Measurements from ENCODE around the gene CMTM3.
A peak's percentile ranks its signal among the peaks of the same experiment; 100 is the strongest.
"Not testable (repeated sequence)": the region's sequence is repeated elsewhere in the genome, so short reads cannot be mapped to it uniquely, and the experiment has no call there.

CMTM3 gene, protein sequence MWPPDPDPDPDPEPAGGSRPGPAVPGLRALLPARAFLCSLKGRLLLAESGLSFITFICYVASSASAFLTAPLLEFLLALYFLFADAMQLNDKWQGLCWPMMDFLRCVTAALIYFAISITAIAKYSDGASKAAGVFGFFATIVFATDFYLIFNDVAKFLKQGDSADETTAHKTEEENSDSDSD

DNA sequence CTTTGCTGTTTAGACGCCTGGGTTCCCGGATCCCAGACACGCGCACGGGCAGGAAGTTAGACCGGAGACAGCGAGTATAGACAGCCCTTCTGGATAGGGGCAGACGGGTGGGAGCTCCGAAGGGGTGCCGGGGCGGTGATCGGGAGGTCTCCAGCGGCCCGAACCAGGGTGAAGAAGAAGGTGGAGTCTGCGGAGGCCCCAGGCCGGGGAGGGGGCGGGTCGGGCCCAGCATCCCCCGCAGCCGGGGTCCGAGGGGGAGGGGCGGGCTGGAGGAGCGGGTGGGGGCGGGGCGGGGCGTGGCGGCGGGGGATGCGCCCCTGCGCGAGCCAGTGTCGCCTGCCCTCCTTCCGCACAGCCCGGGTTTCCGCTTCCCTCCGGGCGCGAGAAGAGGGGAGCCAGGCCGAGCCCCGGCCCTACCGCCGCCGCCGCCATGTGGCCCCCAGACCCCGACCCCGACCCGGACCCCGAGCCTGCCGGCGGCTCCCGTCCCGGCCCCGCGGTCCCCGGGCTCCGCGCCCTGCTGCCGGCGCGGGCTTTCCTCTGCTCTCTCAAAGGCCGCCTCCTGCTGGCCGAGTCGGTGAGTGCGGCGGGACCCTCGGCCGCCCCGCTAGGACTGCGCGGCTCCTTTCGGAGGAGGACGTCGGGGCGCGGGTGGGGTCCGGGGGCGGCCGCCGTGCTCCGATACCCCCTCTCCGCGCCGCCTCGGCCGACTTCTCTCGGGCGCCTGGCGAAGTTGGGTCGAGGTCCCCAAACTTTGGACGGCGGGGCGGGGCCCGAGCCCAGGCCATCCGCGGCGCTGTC is at the start of gene CMTM3:
Gene CMTM3, plus strand, starts transcription at position 329 of the 801 bp plus-strand sequence. Its CDS starts 102 bp downstream, at position 431.
- peak; percentile 72 for DNase-seq (ENCODE audit: low spot score)

DNA sequence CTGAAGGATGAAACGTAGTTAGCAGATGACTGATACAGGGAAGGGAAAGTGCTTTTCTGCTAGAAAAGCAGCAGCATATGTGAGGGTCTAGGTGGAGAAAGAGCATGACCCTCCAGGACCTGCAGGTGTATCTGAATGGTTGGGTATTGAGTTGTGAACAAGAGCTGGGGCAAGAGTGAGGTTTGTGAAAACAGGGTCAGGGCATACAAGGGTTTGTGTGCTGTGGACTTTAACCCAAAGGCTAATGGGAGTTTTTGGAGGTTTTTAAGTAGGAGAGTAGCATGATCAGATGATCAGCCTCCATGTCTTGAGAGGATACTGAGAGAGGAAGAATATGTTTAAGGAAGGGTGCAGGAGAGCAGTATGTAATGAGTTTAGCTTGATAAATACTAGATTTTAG is 44.4 kb upstream of the CMTM3 start:
- DNase-seq (ENCODE audit: low spot score), result no peak

DNA sequence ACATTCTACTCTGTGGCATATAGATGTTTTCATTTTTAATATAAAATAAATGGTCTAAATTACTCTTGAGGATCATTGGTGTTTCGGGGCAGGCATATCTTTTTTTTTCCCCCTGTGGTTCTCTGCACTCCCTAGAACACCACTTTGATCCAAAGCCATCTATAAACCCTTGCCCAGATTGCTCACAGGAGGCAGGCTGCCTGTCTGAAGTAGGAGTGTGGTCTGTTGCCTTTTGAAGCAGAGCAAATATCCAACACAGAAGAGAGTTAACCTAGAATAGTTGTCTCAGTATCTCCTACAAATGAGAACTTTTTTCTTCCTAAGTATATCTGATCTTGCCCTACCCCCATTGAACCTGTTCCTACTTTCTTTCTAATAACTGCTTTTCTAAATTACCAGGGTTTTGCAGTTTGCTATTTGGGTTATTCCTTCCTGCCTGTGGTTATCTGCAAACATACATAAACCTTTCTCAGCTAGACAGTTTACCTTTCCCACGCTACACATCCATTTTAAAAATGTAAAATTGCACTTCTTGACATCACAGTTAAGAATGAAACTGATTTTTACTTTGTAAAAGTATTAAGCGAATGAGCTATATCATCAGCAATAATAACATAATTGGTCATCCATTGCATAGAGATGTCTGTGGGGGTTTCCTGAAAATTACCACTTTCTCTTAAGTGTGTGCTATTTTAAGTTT is 43.0 kb upstream of the CMTM3 start:
- DNase-seq (ENCODE audit: low spot score), result no peak

DNA sequence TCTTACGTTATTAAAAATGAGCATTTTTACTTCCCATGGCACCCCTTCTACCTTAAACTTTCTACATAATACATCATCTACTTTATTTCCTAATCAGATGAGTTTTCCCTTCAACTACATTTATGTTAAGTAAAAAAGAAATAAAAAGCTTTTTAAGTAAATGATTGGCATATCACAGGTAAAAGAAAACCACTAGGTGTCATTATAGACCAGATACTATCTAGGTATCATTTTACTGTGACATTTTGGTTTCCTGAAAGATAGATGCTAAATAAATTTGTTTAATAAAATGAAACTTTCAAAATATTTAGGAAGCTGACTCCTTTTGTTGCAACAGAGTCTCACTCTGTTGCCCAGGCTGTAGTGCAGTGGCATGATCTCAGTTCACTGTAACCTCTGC is 42.1 kb upstream of the CMTM3 start:
- peak; percentile 20 for DNase-seq (ENCODE audit: low spot score)

DNA sequence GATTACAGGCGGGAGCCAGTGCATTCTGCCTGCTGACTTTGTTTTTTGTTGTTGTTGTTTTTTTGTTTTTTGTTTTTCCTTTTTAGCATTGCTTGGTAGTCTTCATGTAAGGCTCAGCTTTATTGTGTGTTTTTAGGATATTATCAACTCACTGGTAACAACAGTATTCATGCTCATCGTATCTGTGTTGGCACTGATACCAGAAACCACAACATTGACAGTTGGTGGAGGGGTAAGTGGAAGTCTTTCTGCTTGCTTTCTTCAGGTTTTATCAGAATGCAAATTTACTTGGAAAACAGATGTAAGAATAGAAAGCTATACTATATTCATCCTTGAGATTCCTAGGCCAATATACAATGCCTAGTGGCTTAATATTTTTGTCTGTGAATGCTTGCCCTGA is 41.5 kb upstream of the CMTM3 start:
- no peak for DNase-seq (ENCODE audit: low spot score)

DNA sequence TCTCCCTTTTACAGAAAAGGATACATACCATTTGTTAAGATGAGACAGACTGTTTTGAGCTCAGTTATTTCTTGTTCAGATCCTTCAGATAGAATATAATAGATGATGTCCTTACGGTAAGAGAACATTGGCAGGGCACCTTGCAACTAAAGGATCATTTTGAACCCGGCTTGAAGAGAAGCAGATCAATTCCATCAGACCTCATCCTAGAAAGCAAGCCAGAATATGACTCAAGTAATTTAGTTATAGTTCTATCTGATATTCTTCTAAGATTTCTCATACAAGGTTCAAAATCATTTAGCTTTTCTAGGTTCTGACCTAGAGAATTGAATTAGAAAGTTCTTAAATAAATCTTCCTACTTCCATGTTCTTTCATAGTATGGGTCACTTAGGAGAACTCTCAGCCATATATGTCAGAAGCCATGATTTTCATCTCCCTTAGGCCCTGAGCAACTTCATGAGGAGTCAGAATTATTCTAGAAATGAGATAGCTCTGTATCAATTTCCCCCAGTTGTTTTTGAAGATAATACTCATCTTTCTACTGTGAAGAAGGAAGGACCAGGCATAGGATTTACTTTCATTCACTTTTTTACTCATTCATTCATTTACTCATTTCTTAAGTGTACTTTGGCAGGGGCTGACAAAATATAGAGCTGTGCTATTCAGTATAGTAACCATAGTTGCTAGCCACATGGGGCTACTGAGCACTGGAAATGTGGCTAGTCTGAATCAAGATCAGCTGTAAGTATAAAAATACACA is 40.8 kb upstream of the CMTM3 start:
- no peak for DNase-seq (ENCODE audit: low spot score)

DNA sequence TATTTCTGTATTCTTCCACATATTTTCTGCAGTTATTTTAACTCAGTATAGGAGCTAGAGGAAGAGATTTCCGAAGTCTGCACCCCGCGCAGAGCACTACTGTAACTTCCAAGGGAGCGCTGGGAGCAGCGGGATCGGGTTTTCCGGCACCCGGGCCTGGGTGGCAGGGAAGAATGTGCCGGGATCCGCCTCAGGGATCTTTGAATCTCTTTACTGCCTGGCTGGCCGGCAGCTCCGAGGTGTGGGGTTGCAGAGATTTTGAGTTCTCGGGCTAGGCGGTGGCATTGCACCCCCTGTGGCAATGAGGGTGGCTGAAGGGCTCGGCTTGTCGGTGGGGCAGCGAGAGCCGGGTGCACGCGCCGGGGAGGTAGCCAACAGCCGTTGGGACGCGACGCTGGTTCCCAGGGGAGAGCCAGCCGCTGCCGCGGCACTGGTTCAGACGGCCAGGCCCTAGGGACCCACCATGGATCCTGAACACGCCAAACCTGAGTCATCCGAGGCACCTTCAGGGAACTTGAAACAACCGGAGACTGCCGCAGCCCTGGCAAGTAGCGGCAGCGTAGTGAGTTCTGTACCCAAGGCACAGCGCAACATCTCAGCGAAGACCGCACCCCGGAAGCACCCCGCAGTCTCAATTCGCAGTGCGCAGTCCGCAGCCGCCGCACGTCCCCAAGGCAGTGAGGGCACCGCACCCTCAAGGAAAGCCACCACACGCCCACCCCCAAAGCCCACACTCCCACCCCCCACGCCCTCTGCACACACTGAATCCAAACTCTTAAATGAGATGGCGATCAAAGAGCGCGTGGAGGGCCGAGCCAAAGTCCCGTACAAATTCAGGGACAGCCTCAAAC is 38.2 kb upstream of the CMTM3 start, which contains the start of gene CMTM1:
Gene CMTM1, plus strand, starts transcription at position 389 of the 851 bp plus-strand sequence. Its CDS starts 75 bp downstream, at position 464.
- DNase-seq (ENCODE audit: low spot score), result no peak

DNA sequence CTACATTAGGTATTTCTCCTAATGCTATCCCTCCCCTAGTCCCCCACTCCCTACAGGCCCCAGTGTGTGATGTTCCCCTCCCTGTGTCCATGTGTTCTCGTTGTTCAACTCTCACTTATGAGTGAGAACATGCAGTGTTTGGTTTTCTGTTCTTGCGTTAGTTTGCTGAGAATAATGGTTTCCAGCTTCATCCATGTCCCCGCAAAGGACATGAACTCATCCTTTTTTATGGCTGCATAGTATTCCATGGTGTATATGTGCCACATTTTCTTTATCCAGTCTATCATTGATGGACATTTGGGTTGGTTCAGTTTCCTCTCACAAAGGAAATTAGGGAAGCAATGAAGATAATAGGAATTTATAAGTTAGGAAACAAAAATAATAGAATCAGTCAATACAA is 37.2 kb upstream of the CMTM3 start:
- not testable (repeated sequence) for DNase-seq (ENCODE audit: low spot score)

DNA sequence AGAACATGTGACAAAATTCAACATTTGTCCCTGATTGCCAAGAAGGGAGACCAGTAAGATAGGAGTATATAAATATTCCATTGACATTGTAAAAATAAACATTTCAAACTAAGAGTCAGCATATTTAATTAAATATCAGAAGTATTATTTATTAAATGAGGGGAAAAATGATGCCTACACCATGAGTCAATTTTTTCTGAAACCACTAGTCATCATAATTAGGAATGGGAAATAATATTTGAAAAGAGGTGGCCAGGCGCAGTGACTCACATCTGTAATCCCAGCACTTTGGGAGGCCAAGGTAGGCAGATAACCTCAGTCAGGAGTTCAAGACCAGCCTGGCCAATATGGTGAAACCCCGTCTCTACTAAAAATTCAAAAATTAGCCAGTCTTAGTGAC is 36.1 kb upstream of the CMTM3 start:
- no peak for DNase-seq (ENCODE audit: low spot score)

DNA sequence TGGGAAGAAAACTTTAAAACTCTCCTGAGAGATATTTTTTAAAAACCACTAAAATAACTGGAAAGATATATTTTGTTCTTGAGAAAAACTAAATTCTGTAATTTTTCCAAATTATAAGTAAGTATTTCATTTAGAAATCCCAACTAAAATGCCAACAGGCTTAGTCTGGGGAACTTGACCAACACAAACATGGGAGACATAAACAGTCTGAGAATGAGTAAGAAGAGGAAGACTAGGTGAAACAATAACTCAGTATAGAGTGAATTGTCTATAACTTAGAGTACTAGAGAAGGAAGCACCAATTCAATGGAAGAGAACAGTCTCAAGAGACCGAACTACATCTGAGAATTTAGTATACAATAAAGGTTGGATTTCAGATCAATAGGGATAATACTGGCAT is 35.4 kb upstream of the CMTM3 start:
- DNase-seq (ENCODE audit: low spot score), result no peak

DNA sequence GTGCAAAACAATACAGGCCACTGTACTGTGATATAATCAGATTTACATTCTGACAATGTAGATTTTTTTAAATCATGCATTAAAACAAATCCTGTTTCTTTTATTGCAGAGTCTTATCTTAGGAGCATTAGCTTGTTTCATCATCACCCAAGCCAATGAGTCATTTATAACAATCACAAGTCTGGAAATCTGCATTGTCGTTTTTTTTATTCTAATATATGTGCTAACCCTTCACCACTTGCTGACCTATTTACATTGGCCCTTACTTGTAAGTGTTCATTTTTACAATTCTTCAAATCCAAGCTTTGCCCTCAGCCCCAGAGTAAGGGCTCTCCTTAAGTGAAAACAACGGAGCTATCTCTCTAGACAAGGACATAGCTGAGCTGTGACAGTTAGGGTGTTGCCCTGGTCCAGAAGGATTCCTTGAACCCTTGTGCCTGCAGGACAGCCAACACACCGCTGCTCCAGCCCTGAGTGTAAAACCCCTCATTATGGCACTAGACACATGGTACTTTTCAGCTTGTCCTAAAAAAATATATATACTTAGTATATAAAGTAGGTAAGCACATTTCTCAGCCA is 34.6 kb upstream of the CMTM3 start:
- DNase-seq (ENCODE audit: low spot score), result no peak

DNA sequence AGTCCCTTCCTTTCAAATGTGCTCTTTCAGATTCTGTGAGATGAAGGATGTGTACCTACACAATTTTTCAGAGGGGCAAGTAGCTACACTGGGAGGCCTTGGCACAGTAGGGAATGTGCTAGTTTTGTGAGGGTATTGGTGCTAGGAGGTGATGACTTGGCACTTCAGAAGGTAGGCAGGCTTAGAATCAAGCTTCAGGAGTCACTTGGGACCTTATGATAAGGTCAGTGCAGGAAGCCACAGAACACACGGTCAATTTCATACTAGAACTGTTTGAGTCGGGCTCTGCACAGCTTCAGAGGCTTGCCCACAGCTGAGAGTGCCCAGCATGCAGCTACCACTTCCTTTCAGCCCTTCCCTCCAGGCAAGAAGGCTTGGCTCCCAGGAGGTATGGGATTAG is 32.1 kb upstream of the CMTM3 start:
- no peak for DNase-seq (ENCODE audit: low spot score)

DNA sequence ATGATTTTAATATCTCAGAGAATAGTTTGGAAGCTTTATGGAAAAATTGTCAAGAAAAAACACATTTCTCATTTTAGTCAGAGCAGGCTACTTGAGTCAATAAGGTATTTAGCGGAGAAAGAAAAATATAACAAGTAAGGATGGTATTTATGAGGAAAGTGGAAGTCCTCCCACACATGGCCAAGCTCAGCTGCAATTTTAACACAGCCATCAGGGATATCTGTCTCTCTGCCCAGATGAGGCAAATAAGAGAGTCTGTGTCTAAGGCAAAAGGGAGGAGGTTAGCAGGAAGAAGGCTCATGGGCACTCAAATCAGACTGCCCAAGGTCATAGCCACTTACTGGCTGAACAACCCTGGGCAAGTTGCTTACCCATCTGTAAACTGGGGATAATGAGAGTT is 30.4 kb upstream of the CMTM3 start:
- no peak for DNase-seq (ENCODE audit: low spot score)

DNA sequence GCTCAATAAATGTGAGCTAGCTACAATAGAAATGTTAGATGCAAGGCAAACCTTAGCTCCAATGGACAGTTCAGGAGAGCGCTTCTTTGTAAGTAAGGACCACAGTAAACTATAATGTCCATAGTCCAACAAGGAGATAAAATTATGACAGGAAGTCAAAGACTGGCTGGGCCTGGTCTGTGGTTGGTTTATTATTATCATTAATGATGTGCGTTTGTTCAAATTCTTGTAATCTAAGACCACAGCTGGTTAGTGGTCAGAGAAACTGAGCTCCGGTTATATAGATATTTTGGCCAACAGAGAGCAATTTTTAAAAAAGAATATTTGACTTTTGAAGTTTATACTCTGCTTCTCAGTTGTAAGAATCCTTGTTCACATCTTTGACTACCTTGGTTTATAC is 30.0 kb upstream of the CMTM3 start:
- DNase-seq (ENCODE audit: low spot score), result no peak

DNA sequence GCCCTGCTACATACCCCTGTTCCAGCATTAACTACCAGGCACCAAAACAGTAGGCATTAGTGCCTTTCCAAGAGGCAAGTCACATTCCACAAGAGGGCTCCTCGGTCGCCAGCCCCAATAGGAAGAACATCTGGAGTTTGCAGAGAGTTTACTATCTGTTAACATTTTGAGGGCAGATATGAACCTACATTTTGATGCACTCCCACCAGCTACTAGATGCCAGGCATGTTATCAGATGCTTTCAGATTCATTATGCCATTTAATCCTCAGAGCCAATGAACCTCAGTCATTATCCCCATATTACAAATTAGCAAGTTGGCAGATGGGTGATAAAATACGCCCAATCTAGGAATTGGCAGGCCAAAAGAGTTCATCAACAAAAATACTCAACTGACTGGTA is 29.4 kb upstream of the CMTM3 start:
- DNase-seq (ENCODE audit: low spot score), result no peak

DNA sequence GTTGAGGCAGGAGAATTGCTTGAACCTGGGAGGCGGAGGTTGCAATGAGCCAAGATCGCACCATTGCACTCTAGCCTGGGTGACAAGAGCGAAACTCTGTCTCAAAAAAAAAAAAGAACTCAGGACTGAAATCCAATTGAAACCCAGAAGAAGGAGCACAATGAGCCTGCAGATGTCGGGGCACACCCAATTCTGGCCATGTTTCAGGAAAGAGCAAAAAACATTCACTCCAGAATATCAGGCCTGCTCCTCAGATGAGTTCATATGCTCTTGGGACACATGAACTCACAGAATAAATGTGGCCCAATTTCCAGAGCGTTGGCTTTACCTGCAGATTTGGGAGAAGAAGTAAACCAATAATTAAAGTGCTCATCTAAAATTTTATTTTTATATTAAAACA is 28.2 kb upstream of the CMTM3 start:
- DNase-seq (ENCODE audit: low spot score), result no peak

DNA sequence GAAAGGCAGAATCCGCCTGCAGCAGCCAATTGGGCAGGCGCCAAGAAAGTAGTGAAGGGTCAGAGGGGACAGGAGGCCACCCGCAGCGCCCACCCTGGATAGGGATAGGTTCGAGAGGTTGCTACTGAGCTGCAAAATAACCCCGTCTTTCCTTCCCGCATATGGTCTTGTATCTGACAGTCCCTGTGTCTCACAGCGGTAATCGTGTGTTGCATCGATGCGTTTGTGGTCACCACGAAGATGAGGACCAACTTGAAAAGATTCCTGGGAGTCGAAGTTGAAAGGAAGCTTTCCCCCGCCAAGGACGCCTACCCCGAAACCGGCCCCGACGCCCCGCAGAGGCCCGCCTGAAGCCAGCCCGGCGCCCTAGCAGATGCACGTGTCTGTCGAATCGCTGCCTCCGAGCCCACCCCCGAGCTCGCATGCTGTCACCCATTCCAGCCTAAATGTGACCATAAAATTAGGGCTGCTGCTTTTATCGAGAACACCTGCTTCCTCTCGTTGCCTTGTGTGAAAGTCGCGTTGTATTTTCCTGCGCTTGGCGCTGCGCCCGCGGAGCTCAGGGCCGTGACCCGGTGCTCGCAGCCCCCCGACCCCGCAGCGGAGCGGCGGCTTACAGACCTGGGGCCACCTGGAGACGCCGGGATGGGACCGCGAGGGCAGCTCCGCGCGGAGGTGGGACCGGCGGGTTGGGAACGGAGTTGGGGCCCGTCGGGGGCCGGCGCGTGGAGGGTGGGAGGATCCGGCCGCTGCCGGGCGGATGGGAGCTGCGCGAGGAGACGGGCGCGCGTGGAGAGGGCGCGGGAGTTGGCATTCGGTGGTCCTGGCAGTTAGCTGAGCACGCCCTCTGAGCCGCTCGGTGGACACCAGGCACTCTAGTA is 25.6 kb upstream of the CMTM3 start, which contains the start of gene CMTM2:
Gene CMTM2, plus strand, starts transcription at position 813 of the 881 bp plus-strand sequence. CDS start 145 bp downstream, outside the sequence.
- DNase-seq (ENCODE audit: low spot score), result no peak

DNA sequence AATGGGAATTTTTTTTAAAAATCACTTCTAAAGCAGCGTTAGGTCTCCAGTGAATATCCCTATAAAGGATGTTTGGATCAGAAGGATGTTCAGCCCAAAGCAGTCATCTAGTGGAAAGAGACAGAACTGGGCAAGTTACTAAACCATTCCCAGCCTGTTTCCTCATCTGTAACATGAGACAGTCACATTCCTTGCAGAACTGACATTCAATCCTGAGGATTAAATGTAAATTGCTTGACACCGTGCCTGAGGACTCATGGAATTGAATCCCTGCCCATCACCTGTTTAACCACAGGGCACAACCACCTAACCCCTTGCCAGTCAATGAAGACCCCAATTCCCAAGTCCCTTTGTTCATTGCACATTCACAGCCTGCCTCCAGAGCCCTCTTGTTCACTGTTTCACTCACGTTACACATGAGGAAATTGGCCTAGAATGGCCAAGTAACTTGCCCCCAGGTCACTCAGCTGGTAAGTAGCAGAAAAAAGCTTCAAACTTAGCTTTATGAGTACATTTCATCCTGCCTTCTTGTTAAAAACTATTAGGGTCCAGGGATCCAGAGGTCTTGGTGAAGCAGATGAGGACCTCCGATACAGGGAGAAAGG is 23.8 kb upstream of the CMTM3 start:
- no peak for DNase-seq (ENCODE audit: low spot score)

DNA sequence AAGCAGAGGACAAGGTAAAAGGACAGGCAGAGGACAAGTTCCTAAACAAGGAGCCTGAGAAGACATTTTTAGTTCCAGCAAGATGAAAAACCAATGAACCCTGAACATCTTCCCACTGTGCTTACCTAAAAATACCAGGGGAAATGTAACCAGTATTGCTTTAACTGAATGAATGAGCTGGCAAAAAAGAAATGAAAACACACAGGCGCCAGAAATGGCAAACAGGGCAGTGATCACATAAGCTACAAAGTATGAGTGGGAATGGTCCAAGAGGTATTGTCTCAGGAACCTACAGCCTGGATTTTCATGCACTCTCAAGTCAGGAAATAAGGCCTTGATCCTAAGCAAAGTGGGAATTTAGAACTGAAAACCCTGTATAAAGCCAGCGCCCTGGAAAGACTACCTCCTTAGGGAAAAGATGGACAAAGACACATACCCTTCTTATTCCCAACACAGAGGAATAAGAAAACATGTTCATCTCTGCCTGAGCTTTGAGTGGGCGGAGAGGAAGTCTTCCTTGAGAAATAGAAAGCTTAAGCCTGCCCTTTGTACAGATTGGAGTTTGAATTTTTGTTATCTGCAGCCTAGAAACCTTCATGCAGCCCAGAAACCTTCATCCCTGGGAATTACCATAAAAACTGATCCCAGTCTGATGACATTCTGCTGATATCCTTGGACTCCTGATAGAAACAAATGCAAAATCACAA is 23.1 kb upstream of the CMTM3 start:
- DNase-seq (ENCODE audit: low spot score), result no peak
